ENCODE measurements around the gene C15orf40.

The C15orf40 gene

GRCh38 chr15:82999426-82999825, 12.0 kb downstream of the C15orf40 start:
- no peak for DNase-seq (ENCODE audit: low spot score)
- TF ChIP-seq, protein P1, sequence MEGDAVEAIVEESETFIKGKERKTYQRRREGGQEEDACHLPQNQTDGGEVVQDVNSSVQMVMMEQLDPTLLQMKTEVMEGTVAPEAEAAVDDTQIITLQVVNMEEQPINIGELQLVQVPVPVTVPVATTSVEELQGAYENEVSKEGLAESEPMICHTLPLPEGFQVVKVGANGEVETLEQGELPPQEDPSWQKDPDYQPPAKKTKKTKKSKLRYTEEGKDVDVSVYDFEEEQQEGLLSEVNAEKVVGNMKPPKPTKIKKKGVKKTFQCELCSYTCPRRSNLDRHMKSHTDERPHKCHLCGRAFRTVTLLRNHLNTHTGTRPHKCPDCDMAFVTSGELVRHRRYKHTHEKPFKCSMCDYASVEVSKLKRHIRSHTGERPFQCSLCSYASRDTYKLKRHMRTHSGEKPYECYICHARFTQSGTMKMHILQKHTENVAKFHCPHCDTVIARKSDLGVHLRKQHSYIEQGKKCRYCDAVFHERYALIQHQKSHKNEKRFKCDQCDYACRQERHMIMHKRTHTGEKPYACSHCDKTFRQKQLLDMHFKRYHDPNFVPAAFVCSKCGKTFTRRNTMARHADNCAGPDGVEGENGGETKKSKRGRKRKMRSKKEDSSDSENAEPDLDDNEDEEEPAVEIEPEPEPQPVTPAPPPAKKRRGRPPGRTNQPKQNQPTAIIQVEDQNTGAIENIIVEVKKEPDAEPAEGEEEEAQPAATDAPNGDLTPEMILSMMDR (IDR thresholded peaks at IDR 0.05; ENCODE audit: borderline replicate concordance, control extremely low read depth, extremely low read depth, insufficient read depth, missing control alignments): no peak
- in situ Hi-C loops (cut with MboI; ENCODE audit: low sequenced_read_pairs, unreplicated experiment): no loop called here

- no peak for DNase-seq (ENCODE audit: low spot score)
- TF ChIP-seq, protein P1 (IDR thresholded peaks at IDR 0.05; ENCODE audit: borderline replicate concordance, control extremely low read depth, extremely low read depth, insufficient read depth, missing control alignments): no peak
- in situ Hi-C loops (cut with MboI; ENCODE audit: low sequenced_read_pairs, unreplicated experiment): no loop called here
Measured at GRCh38 chr15:82995938-82996337, 15.5 kb downstream of the C15orf40 start.

DNA sequence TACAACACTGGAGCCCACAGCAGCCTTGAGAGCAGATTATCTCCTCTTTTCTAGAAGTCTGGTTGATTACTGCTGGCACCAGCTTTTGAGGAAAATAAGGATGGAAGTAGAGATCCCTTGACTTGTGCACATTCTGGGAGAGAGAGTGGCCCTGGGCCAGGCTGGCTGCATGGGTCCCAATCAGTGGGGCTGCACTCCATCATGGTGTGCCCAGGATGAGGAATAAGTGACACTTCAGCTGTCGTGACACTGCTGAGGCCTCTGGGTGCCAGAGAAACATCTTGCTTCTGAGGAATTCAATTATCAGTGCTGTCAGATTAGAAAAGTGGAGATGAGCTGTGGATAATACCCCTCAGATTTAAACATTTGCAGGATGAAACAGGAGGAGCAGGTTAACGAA, 16.4 kb downstream of the C15orf40 start:
- TF ChIP-seq, protein P1 (IDR thresholded peaks at IDR 0.05; ENCODE audit: borderline replicate concordance, control extremely low read depth, extremely low read depth, insufficient read depth, missing control alignments): no peak
- in situ Hi-C loops (cut with MboI; ENCODE audit: low sequenced_read_pairs, unreplicated experiment): no loop called here
- DNase-seq (ENCODE audit: low spot score): no peak

DNA sequence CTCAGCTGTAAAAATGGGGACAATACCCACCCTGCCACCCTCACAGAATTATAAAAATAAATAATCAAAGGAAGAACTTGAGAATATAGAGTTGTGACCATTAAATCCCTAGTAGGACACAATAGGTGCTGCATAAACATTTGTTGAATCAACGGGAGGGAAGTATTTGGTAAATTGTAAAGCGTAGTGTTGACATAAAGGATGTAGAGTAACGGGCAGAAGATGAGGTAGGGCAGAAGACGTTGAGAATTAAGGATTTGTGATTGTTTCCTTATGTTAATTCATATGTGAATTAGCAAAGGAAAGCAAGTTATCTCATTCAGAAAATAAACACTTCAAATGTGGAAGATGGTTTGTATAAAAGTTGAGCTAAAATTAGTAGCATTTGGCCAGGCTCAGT, 18.3 kb downstream of the C15orf40 start:
- no peak for DNase-seq (ENCODE audit: low spot score)
- in situ Hi-C loops (cut with MboI; ENCODE audit: low sequenced_read_pairs, unreplicated experiment): no loop called here
- TF ChIP-seq, protein P1 (IDR thresholded peaks at IDR 0.05; ENCODE audit: borderline replicate concordance, control extremely low read depth, extremely low read depth, insufficient read depth, missing control alignments): no peak

GRCh38 chr15:82992436-82992998, 18.9 kb downstream of the C15orf40 start:
- TF ChIP-seq, protein P1 (IDR thresholded peaks at IDR 0.05; ENCODE audit: borderline replicate concordance, control extremely low read depth, extremely low read depth, insufficient read depth, missing control alignments): no peak
- in situ Hi-C loops (cut with MboI; ENCODE audit: low sequenced_read_pairs, unreplicated experiment): no loop called here

DNA sequence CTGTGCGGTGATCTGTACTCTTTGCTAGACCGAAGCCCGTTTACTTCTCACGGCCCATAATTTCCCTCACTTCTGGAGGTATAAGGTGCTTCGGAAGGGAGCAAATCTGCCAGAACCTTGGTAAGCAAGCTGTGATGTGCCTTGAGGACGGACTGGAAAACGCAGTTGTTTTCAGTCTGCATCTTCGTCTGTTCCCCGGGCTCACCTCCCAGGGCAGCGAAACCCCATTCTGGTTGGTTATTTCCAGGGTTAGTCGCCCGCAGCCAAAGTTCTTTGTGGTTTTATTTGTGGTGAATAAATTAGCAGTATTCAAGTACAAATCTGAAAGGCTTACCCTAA, 25.0 kb downstream of the C15orf40 start:
- in situ Hi-C loops (cut with MboI; ENCODE audit: low sequenced_read_pairs, unreplicated experiment): no loop called here
- TF ChIP-seq, protein P1 (IDR thresholded peaks at IDR 0.05; ENCODE audit: borderline replicate concordance, control extremely low read depth, extremely low read depth, insufficient read depth, missing control alignments): no peak
- peak; percentile 63 for DNase-seq (ENCODE audit: low spot score)

More at GRCh38 chr15:82992436-82992998, 18.9 kb downstream of the C15orf40 start:
- no peak for DNase-seq (ENCODE audit: low spot score)

All from GM13976 (cell line).